SK-N-MC (cell line): Measurements from ENCODE around the gene XXYLT1.

Source experiments
- DNase-seq: peaks from one replicate; pipeline ENCODE4 v3.0.0-alpha.2; 2011; ENCODE audit warnings: low read depth, low spot score
- H3K27ac ChIP-seq: fragments of 200-600 bp; sonication (generic); 2 replicates; pipeline ENCODE4 v1.5.1; 2016; ENCODE audit warnings: mixed run types
- H3K36me3 ChIP-seq: fragments of 200-600 bp; sonication (generic); 2 replicates; pipeline ENCODE4 v1.6.1; 2017; ENCODE audit warnings: antibody characterized with exemption, low read length, mixed read lengths; ENCODE audit not compliant: insufficient read depth
- H3K4me3 ChIP-seq: fragments of 200-600 bp; sonication (generic); 2 replicates; pipeline ENCODE4 v1.5.1; 2016
- H3K9ac ChIP-seq: fragments of 200-600 bp; sonication (generic); 2 replicates; pipeline ENCODE4 v1.8.0; 2017; ENCODE audit warnings: mixed run types, mixed read lengths; ENCODE audit not compliant: insufficient read length
- H3K9me3 ChIP-seq: fragments of 200-600 bp; sonication (generic); 2 replicates; pipeline ENCODE4 v1.6.1; 2017; ENCODE audit warnings: low read depth, mild to moderate bottlenecking, antibody characterized with exemption, low read length, moderate library complexity, mixed read lengths
- EZH2 ChIP-seq: fragments of 200-600 bp; sonication (generic); IDR thresholded peaks from one replicate; pipeline ENCODE4 v1.6.1; 2017; ENCODE audit warnings: antibody characterized with exemption
- FOXP2 ChIP-seq: optimal IDR thresholded peaks from 2 replicates; pipeline ENCODE3; 2011; ENCODE audit warnings: mild to moderate bottlenecking, moderate library complexity; ENCODE audit not compliant: insufficient read depth; ENCODE audit errors: extremely low read length, control extremely low read depth
- POLR2AphosphoS5 ChIP-seq: IDR thresholded peaks from 2 replicates; pipeline ENCODE4 v1.6.1; 2012; ENCODE audit warnings: mild to moderate bottlenecking, low read depth, low read length, borderline replicate concordance

Gene XXYLT1

DNA sequence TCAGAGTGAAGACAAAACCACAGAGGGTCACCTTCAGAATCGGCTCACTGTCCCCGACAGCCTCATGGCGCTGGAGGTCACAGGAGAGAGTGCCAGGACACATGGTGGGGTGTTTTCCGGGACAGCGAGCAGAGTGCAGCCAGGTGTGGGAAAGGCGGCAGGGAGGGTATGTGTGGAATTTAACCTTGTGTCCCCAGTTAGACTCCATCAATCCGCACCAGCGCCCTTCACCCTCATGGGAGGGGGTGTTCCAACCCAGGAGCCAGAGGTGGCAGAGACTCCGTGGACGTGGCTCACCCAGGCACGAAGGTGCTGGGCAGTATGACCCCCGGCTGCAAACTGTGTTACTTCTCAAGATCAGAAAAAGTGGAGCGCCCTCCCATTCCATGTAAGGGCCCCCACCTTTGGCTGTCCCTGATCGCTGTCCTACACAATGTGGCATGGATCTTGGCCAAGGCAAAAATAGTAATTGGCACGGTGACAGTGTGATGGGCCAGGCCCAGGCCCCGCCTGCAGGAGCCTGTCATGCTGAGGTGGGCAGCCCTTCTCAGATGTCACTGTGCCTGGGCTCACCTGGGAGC lies 190.3 kb downstream of the XXYLT1 start:
- Histone ChIP-seq H3K9ac (no peak overlapping the region), H3K36me3 (no peaks in the 10 kb centered on the region), H3K9me3 (no peaks in the 10 kb centered on the region), H3K4me3 (no peak overlapping the region), H3K27ac (no peak overlapping the region)
- no peak for DNase-seq
- TF ChIP-seq EZH2 (no peak), POLR2AphosphoS5 (no peak), FOXP2 (no peak)

DNA sequence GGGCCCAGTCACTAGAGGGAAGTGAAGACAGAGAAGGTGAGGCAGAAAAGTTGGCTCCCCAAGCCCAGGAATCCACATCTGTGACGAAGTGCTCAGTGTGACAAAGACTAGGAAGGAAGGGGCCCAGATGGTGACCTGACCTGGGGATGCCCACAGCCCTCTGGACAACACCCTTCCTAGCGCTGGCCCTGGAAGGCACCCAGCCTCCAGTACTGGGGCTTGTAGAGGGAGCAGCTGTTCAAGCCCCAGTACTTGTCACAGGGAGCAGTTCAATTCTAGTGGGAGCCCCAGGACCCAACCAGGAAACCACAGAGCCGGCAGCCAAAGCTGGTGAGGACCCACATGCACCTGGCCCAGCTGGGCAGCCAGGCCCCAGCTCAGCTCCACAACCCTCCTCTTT lies 190.8 kb downstream of the XXYLT1 start:
- H3K27ac ChIP-seq, result no peak overlapping the region
- no peak for DNase-seq
- no peak overlapping the region for H3K9ac ChIP-seq
- TF ChIP-seq EZH2, result no peak
- no peak for TF ChIP-seq FOXP2
- no peak for TF ChIP-seq POLR2AphosphoS5
- no peaks in the 10 kb centered on the region for H3K9me3 ChIP-seq
- H3K4me3 ChIP-seq, result no peak overlapping the region
- H3K36me3 ChIP-seq, result no peaks in the 10 kb centered on the region

DNA sequence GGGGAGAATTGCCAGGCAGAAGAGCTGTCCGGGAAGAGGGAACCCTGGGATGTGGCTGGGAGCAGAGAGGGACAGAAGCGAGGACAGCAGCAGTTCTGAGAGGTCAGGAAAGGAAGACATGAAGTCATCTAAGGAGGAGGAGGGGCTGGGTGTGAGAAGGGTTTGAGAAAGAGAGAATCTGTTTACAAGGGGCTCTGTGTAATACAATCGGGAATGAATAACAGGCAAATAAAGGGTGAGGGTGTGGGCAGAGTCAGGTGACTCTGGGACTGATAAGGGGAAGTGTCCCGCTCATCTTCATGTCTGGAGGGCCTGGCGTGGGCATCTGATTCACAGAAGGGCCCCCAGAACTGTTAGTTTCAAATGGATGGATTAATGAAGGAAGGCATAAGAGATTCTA lies 191.3 kb downstream of the XXYLT1 start:
- Histone ChIP-seq H3K36me3 (no peaks in the 10 kb centered on the region), H3K9me3 (no peaks in the 10 kb centered on the region), H3K27ac (no peak overlapping the region), H3K4me3 (no peak overlapping the region), H3K9ac (no peak overlapping the region)
- DNase-seq, result no peak
- TF ChIP-seq FOXP2 (no peak), EZH2 (no peak)

DNA sequence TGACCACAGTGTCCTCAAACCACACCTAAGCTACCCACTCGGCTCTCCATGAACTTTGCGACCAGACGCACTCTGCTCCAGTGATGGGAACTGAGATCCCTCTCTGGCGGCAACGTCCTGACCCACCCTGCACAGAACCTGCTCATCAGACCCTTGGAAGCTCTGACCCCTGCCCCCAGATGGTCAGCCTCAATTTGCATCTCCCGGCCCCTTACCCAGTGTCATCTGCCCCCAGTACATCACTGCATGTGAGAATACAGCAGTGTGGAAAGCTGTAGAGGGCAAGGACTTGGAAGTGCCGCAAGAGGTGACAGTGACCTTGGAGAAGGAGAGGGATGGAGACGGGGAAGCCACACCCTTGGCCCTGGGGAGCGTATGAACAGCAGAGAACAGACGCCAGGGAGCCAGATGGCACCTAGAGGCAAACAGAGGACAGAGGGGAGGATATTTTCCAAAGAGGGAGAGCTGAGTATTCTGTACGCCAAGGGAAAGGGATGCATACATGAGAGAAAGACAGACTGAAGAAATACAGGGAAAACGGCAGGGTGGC lies 192.0 kb downstream of the XXYLT1 start:
- no peaks in the 10 kb centered on the region for H3K36me3 ChIP-seq
- H3K9me3 ChIP-seq, result no peaks in the 10 kb centered on the region
- no peak overlapping the region for H3K4me3 ChIP-seq
- no peak for TF ChIP-seq POLR2AphosphoS5
- no peak for TF ChIP-seq FOXP2
- TF ChIP-seq EZH2, result no peak
- no peak for DNase-seq
- H3K27ac ChIP-seq, result no peak overlapping the region
- no peak overlapping the region for H3K9ac ChIP-seq

DNA sequence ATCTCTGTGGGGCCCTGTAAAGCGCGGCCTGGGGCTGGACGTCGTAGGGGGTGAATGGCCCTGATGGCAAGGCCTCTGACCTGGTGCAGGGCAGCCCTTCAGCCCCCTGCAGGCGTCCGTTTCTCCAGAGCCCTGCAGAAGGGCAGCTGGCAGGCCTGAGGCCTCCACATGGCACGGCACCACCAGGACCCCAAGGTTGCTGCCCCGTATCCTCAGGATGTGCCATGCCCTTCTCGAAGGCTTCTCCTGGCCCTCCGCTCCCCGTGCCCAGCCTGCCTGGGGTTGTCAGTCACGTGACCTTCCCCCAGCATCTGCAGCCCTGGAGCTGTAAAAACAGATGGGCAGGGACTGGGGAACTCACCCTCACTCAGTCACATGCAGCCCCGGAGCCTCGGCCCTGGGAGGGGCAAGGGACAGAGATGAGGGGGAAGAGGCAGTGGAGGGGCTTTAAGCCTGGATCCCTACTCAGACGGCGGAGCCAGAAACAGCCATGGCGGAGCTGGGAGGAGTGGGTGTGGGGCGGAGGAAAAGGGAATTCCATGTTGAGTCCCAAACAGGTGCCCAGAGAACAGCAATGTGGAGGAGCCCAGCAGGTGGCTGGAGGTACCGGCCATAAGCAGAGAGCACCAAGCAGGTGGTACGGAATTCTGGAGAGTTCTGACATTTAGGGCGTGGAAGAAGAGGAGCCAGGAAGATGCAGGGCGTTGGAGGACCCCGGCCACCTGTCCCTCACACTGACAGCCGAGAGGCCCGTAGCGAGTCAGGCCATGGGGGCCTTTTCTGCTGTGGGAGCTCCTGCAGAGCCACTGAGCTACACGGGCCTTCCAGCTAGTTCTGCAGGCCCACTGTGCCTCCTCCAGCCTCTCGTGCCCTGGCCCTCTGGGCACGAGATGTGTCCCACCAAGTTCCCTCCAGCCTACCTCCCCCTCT lies 193.1 kb downstream of the XXYLT1 start:
- Histone ChIP-seq H3K9ac (no peak overlapping the region), H3K9me3 (no peaks in the 10 kb centered on the region), H3K27ac (no peak overlapping the region)

DNA sequence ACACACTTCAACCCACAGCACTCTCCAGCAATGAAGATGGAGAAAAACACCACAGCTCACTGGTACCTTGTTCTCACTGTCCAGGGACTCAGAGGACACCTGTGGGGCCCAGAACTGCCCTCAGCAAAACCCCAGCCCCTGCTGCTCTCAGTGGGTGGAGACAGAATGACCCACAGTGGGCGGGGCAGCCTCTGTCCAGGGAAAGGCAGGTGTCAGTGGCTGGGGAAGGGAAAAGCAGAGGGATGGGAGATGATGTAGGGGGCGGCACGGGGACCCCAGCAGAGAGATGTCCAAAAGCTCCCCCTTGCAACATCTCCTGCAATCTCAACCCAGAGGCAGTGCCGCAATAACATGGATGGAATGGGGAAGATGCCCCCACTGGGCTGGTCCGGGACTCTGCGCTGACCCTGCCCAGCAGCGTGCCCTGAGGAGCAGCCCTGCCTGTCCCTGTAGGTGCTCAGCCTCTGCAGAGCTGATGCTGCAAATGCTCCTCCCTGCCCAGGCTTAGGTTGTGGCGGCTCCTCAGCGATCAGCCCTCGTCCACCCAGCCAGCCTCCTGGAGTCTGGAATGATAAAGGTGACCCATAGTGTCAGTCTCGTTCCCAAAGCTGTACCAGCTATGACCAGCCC lies 193.9 kb downstream of the XXYLT1 start:
- H3K9ac ChIP-seq, result no peak overlapping the region
- H3K27ac ChIP-seq, result no peak overlapping the region
- no peaks in the 10 kb centered on the region for H3K36me3 ChIP-seq
- TF ChIP-seq EZH2 (no peak), POLR2AphosphoS5 (no peak), FOXP2 (no peak)
- no peaks in the 10 kb centered on the region for H3K9me3 ChIP-seq
- DNase-seq, result no peak
- no peak overlapping the region for H3K4me3 ChIP-seq

More for the DNA sequence above, 193.1 kb downstream of the XXYLT1 start:
- no peak for DNase-seq
- Histone ChIP-seq H3K36me3 (no peaks in the 10 kb centered on the region), H3K4me3 (no peak overlapping the region)
- TF ChIP-seq POLR2AphosphoS5, result no peak
- TF ChIP-seq FOXP2, result no peak
- TF ChIP-seq EZH2, result no peak

DNA sequence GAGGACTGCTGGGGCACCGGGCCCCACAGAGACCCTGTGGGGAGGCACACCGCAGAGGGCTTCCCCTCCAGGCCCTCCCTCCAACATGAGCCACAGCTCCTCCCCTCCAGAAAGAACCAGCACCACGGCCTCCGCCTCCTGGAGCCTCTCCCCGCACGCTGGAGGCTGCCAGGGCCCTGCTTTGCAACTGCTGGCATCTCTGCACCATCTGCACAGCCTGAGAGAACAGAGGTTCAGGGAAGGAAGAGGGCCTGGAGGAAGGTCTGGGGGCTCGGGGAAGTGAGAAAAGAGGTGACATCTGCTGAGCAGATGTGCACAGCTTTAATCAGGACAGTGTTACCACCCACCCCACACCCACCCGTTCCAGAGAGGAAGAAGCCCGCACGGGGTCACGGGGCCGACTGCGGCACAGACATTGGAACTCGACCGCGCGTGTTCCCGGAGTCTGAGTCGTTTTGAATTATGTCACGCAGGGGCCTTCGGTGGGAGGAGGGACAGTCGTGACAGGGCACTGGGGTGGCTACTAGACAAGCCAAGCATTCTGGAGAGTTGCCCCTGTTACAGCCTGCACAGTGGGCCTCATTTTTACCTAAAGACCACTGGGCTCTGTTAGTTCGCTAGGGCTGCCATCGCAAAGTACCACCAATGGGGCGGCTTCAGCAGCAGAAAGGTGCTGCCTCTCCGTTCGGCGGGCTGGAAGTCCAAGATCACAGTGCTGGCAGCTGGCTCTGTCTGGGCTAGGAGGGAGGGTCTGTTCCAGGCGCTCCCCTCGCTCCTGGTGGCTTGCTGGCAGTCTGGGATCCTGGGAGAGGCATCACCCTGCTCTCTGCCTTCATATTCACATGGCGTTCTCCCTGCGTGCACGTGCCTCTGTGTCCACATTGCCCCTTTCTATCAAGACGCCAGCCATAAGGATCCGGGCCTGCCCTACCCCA lies 194.8 kb downstream of the XXYLT1 start:
- no peak for DNase-seq
- Histone ChIP-seq H3K36me3 (no peaks in the 10 kb centered on the region), H3K9me3 (no peaks in the 10 kb centered on the region), H3K9ac (no peak overlapping the region), H3K27ac (no peak overlapping the region), H3K4me3 (no peak overlapping the region)
- TF ChIP-seq POLR2AphosphoS5 (no peak), EZH2 (no peak), FOXP2 (no peak)
